Measurements from ENCODE around the gene CDADC1.

CDADC1 gene

DNA sequence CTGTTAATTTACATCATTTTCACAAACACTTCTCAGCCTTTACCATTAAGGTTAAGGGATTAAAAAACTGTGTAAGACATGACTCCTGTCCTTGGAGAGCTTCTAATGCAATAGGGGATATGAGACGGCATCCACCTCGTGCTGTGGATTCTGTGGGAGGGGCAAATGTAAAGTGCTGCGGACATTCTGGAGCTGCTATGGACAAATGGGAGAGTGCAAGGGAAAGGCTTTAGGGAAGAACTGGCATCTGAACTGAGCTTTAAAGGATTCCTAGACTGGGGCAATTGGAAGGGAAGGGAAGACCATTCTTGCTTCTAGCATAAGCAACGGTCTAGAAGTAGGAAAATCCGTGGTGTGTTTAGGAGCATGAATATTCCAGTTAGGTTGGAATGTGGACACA is 31.4 kb downstream of the CDADC1 start:
- no peak for DNase-seq
- H4K91ac ChIP-seq (ENCODE audit: low read depth, low read length) = no peak overlapping the region
- H3K18ac ChIP-seq (ENCODE audit: low read length) = no peak overlapping the region
- no peak overlapping the region for H3K4me3 ChIP-seq (ENCODE audit: low read depth, low read length)
- no peak overlapping the region for H3K14ac ChIP-seq (ENCODE audit: low read length)
- H2BK5ac ChIP-seq (ENCODE audit: low read depth, low read length, poor library complexity) = no peak overlapping the region
- no peaks in the 10 kb centered on the region for H3K36me3 ChIP-seq (ENCODE audit: control insufficient read depth in 1 of 2, insufficient read depth in 2 of 2, low read length in 2 of 2)
- H3K27me3 ChIP-seq (ENCODE audit: insufficient read depth, low read length) = no peaks in the 10 kb centered on the region
- H3K9me3 ChIP-seq (ENCODE audit: insufficient read depth, low read depth, low read length) = no peaks in the 10 kb centered on the region
- H3K79me1 ChIP-seq (ENCODE audit: low read length) = no peaks in the 10 kb centered on the region
- H4K12ac ChIP-seq (ENCODE audit: low read depth, low read length) = no peak overlapping the region
- H2BK12ac ChIP-seq (ENCODE audit: low read length) = no peak overlapping the region
- H2AFZ ChIP-seq (ENCODE audit: insufficient read depth, low read length, poor library complexity) = no peak overlapping the region
- no peak overlapping the region for H2AK5ac ChIP-seq (ENCODE audit: low read length)
- no peak overlapping the region for H3K23ac ChIP-seq (ENCODE audit: low read length)
- WGBS (ENCODE audit: extremely low coverage, insufficient coverage, insufficient read length) = no CpG with 5 or more reads among the region's 5 CpGs
- H3K79me2 ChIP-seq (ENCODE audit: control insufficient read depth, insufficient read depth, low read length, poor library complexity) = no peaks in the 10 kb centered on the region
- H3K4ac ChIP-seq (ENCODE audit: low read depth, low read length) = no peak overlapping the region
- no peaks in the 10 kb centered on the region for H3K4me1 ChIP-seq (ENCODE audit: control insufficient read depth in 1 of 2, insufficient read depth in 2 of 2, low read length in 2 of 2)
- no peak overlapping the region for H4K8ac ChIP-seq (ENCODE audit: low read depth, low read length)
- H2BK120ac ChIP-seq (ENCODE audit: insufficient read depth, low read length, poor library complexity) = no peak overlapping the region
- no peak overlapping the region for H3K9ac ChIP-seq (ENCODE audit: low read length)
- no peak overlapping the region for H3K27ac ChIP-seq (ENCODE audit: low read depth, low read length)
- no peak overlapping the region for H3K4me2 ChIP-seq (ENCODE audit: low read length)

- Histone ChIP-seq H3K4ac (ENCODE audit: low read depth, low read length) (no peak overlapping the region), H2BK5ac (ENCODE audit: low read depth, low read length, poor library complexity) (no peak overlapping the region), H4K8ac (ENCODE audit: low read depth, low read length) (no peak overlapping the region), H3K4me1 (ENCODE audit: control insufficient read depth in 1 of 2, insufficient read depth in 2 of 2, low read length in 2 of 2) (no peaks in the 10 kb centered on the region), H2BK12ac (ENCODE audit: low read length) (no peak overlapping the region), H2AFZ (ENCODE audit: insufficient read depth, low read length, poor library complexity) (no peak overlapping the region), H3K4me3 (ENCODE audit: low read depth, low read length) (no peak overlapping the region), H3K79me2 (ENCODE audit: control insufficient read depth, insufficient read depth, low read length, poor library complexity) (no peaks in the 10 kb centered on the region), H3K23ac (ENCODE audit: low read length) (no peak overlapping the region), H3K9me3 (ENCODE audit: insufficient read depth, low read depth, low read length) (no peaks in the 10 kb centered on the region), H3K4me2 (ENCODE audit: low read length) (no peak overlapping the region), H2BK120ac (ENCODE audit: insufficient read depth, low read length, poor library complexity) (no peak overlapping the region), H3K9ac (ENCODE audit: low read length) (no peak overlapping the region), H3K36me3 (ENCODE audit: control insufficient read depth in 1 of 2, insufficient read depth in 2 of 2, low read length in 2 of 2) (no peaks in the 10 kb centered on the region), H3K27ac (ENCODE audit: low read depth, low read length) (no peak overlapping the region), H2AK5ac (ENCODE audit: low read length) (no peak overlapping the region), H4K12ac (ENCODE audit: low read depth, low read length) (no peak overlapping the region), H3K27me3 (ENCODE audit: insufficient read depth, low read length) (no peaks in the 10 kb centered on the region), H3K14ac (ENCODE audit: low read length) (no peak overlapping the region), H3K79me1 (ENCODE audit: low read length) (no peaks in the 10 kb centered on the region), H4K91ac (ENCODE audit: low read depth, low read length) (no peak overlapping the region), H3K18ac (ENCODE audit: low read length) (no peak overlapping the region)
- DNase-seq = no peak
Measured at GRCh38 chr13:49279885-49280284, 32.2 kb downstream of the CDADC1 start.

GRCh38 chr13:49287995-49288394 is 40.3 kb downstream of the CDADC1 start:
- Histone ChIP-seq H4K8ac (ENCODE audit: low read depth, low read length) (no peak overlapping the region), H3K23ac (ENCODE audit: low read length) (no peak overlapping the region), H4K91ac (ENCODE audit: low read depth, low read length) (no peak overlapping the region), H2AFZ (ENCODE audit: insufficient read depth, low read length, poor library complexity) (no peak overlapping the region), H3K79me2 (ENCODE audit: control insufficient read depth, insufficient read depth, low read length, poor library complexity) (no peaks in the 10 kb centered on the region), H3K4me3 (ENCODE audit: low read depth, low read length) (no peak overlapping the region), H3K9me3 (ENCODE audit: insufficient read depth, low read depth, low read length) (no peaks in the 10 kb centered on the region), H3K4me1 (ENCODE audit: control insufficient read depth in 1 of 2, insufficient read depth in 2 of 2, low read length in 2 of 2) (no peaks in the 10 kb centered on the region), H2BK120ac (ENCODE audit: insufficient read depth, low read length, poor library complexity) (no peak overlapping the region), H3K27ac (ENCODE audit: low read depth, low read length) (no peak overlapping the region), H3K4me2 (ENCODE audit: low read length) (no peak overlapping the region), H3K18ac (ENCODE audit: low read length) (no peak overlapping the region), H3K79me1 (ENCODE audit: low read length) (no peaks in the 10 kb centered on the region), H3K14ac (ENCODE audit: low read length) (no peak overlapping the region), H2BK5ac (ENCODE audit: low read depth, low read length, poor library complexity) (no peak overlapping the region), H2AK5ac (ENCODE audit: low read length) (no peak overlapping the region), H2BK12ac (ENCODE audit: low read length) (no peak overlapping the region), H4K12ac (ENCODE audit: low read depth, low read length) (no peak overlapping the region), H3K27me3 (ENCODE audit: insufficient read depth, low read length) (no peaks in the 10 kb centered on the region), H3K36me3 (ENCODE audit: control insufficient read depth in 1 of 2, insufficient read depth in 2 of 2, low read length in 2 of 2) (no peaks in the 10 kb centered on the region), H3K4ac (ENCODE audit: low read depth, low read length) (no peak overlapping the region), H3K9ac (ENCODE audit: low read length) (no peak overlapping the region)
- DNase-seq = no peak
- WGBS (ENCODE audit: extremely low coverage, insufficient coverage, insufficient read length) = no CpG with 5 or more reads among the region's 1 CpG

DNA sequence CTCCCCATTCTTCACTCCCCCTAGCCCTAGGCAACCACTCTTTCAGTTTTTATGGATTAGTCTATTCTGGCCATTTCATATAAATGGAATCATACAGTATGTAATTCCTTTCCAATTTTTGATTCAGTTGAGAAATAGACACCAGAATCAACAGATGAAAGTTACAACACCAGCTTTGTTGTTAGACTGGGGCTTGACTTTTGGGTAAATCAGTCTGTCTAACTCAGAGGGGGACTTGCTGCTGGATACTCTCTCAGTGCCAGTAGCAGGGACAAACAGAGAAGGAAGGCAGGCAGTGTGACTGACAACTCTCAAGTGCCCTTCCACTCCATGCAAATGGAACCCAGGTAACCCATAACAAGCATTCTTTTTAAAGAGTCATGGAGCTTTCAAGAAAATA is 40.7 kb downstream of the CDADC1 start:
- H3K23ac ChIP-seq (ENCODE audit: low read length) = no peak overlapping the region
- H2AK5ac ChIP-seq (ENCODE audit: low read length) = no peak overlapping the region
- no peak overlapping the region for H3K4me2 ChIP-seq (ENCODE audit: low read length)
- DNase-seq = no peak
- H3K36me3 ChIP-seq (ENCODE audit: control insufficient read depth in 1 of 2, insufficient read depth in 2 of 2, low read length in 2 of 2) = no peaks in the 10 kb centered on the region
- H3K18ac ChIP-seq (ENCODE audit: low read length) = no peak overlapping the region
- H3K14ac ChIP-seq (ENCODE audit: low read length) = no peak overlapping the region
- no peak overlapping the region for H2BK120ac ChIP-seq (ENCODE audit: insufficient read depth, low read length, poor library complexity)
- H4K8ac ChIP-seq (ENCODE audit: low read depth, low read length) = no peak overlapping the region
- no peak overlapping the region for H2BK12ac ChIP-seq (ENCODE audit: low read length)
- H3K4ac ChIP-seq (ENCODE audit: low read depth, low read length) = no peak overlapping the region
- no peak overlapping the region for H3K4me3 ChIP-seq (ENCODE audit: low read depth, low read length)
- H3K9ac ChIP-seq (ENCODE audit: low read length) = no peak overlapping the region
- H2AFZ ChIP-seq (ENCODE audit: insufficient read depth, low read length, poor library complexity) = no peak overlapping the region
- no peaks in the 10 kb centered on the region for H3K79me1 ChIP-seq (ENCODE audit: low read length)
- H3K9me3 ChIP-seq (ENCODE audit: insufficient read depth, low read depth, low read length) = no peaks in the 10 kb centered on the region
- H4K91ac ChIP-seq (ENCODE audit: low read depth, low read length) = no peak overlapping the region
- no peaks in the 10 kb centered on the region for H3K4me1 ChIP-seq (ENCODE audit: control insufficient read depth in 1 of 2, insufficient read depth in 2 of 2, low read length in 2 of 2)
- no peaks in the 10 kb centered on the region for H3K27me3 ChIP-seq (ENCODE audit: insufficient read depth, low read length)
- no peaks in the 10 kb centered on the region for H3K79me2 ChIP-seq (ENCODE audit: control insufficient read depth, insufficient read depth, low read length, poor library complexity)
- H3K27ac ChIP-seq (ENCODE audit: low read depth, low read length) = no peak overlapping the region
- H4K12ac ChIP-seq (ENCODE audit: low read depth, low read length) = no peak overlapping the region
- H2BK5ac ChIP-seq (ENCODE audit: low read depth, low read length, poor library complexity) = no peak overlapping the region
